ENCODE measurements around the gene CADPS2.
"Not testable (repeated sequence)": the region's sequence is repeated elsewhere in the genome, so short reads cannot be mapped to it uniquely, and the experiment has no call there.

CADPS2 gene

DNA sequence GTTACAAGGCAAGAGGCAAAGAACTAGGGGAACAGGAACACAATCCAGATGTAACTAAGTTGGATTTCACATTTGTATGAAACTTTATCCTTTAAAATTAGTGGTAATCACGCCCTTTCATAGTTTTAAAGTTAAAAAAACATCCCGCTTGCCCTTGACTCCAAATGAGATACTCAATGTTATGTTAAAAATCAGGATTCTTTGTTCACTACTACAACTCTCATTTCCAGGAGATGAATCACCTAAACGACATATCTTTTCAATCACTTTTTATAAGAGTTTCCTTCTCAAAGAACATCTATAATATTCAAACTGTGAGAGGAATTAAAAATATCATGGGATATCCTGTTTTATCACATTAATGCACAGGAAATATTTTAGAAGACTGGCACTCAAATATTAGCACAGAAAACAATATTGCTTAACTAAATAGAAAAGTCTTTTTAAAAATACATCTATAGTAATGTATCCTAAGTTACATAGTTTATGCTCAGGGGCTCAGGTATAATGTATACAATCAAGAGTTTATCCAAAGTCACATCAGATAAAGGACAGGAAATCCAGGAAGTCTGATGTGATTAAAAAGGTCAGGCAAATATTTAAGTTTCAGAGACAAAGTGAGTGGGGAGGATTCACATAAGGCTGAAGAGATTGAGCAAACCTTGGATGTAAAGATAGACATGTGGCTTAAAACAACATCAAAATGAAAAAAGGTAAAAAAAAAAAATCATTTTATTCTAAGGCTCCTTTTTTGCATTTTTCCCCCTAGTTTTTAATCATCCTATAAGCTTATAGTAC lies 41.9 kb downstream of the CADPS2 start:
- peak in 1 of 2 donors; percentile 36 for DNase-seq (ENCODE audit: low read depth in 2 of 2)
- TF ChIP-seq, protein P1, sequence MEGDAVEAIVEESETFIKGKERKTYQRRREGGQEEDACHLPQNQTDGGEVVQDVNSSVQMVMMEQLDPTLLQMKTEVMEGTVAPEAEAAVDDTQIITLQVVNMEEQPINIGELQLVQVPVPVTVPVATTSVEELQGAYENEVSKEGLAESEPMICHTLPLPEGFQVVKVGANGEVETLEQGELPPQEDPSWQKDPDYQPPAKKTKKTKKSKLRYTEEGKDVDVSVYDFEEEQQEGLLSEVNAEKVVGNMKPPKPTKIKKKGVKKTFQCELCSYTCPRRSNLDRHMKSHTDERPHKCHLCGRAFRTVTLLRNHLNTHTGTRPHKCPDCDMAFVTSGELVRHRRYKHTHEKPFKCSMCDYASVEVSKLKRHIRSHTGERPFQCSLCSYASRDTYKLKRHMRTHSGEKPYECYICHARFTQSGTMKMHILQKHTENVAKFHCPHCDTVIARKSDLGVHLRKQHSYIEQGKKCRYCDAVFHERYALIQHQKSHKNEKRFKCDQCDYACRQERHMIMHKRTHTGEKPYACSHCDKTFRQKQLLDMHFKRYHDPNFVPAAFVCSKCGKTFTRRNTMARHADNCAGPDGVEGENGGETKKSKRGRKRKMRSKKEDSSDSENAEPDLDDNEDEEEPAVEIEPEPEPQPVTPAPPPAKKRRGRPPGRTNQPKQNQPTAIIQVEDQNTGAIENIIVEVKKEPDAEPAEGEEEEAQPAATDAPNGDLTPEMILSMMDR (IDR thresholded peaks at IDR 0.05; ENCODE audit: low read depth, low read length): no peak
- no peak overlapping the region for H3K4me3 ChIP-seq (replicated peaks in 1 of 2; ENCODE audit: low read depth in 2 of 2, low read length in 2 of 2)

DNA sequence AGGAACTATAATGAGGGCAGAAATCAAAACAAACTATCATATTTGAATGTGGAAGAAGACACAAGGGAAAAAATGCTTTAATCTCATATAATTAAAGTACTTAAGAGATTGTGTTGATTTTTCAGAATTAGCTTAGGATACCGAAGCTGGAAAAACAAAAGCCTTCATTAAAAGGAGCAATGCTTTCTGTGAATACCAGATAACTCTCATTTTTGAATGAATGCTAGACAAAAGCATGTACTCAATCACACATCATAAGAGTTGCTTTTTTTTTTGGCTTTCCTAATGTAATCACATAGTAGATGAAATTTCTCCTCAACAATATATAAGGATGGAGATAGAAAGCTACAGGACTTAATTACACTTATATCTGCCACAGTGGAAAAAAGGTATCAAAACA lies 43.3 kb downstream of the CADPS2 start:
- TF ChIP-seq, protein P1 (IDR thresholded peaks at IDR 0.05; ENCODE audit: low read depth, low read length): no peak
- no peak overlapping the region for H3K4me3 ChIP-seq (replicated peaks in 1 of 2; ENCODE audit: low read depth in 2 of 2, low read length in 2 of 2)
- no peak for DNase-seq (ENCODE audit: low read depth in 2 of 2)

DNA sequence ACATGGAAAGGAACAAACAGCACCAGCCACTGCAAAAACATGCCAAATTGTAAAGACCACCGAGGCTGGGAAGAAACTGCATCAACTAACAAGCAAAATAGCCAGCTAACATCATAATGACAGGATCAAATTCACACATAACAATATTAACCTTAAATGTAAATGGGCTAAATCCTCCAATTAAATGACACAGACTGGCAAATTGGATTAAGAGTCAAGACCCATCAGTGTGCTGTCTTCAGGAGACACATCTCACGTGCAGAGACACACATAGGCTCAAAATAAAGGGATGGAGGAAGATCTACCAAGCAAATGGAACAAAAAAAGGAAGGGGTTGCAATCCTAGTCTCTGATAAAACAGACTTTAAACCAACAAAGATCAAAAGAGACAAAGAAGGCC lies 50.0 kb downstream of the CADPS2 start:
- DNase-seq (ENCODE audit: low read depth in 2 of 2); H3K4me3 ChIP-seq (replicated peaks in 1 of 2; ENCODE audit: low read depth in 2 of 2, low read length in 2 of 2): not testable (repeated sequence)

DNA sequence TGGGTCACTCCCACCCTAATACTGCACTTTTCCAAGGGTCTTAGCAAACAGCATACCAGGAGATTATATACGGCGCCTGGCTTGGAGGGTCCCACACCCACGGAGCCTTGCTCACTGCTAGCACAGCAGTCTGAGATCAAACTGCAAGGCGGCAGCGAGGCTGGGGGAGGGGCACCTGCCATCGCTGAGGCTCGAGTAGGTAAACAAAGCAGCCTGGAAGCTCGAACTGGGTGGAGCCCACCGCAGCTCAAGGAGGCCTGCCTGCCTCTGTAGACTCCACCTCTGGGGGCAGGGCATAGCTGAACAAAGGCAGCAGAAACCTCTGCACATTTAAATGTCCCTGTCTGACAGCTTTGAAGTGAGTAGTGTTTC lies 51.7 kb downstream of the CADPS2 start:
- DNase-seq (ENCODE audit: low read depth in 2 of 2); H3K4me3 ChIP-seq (replicated peaks in 1 of 2; ENCODE audit: low read depth in 2 of 2, low read length in 2 of 2): not testable (repeated sequence)

DNA sequence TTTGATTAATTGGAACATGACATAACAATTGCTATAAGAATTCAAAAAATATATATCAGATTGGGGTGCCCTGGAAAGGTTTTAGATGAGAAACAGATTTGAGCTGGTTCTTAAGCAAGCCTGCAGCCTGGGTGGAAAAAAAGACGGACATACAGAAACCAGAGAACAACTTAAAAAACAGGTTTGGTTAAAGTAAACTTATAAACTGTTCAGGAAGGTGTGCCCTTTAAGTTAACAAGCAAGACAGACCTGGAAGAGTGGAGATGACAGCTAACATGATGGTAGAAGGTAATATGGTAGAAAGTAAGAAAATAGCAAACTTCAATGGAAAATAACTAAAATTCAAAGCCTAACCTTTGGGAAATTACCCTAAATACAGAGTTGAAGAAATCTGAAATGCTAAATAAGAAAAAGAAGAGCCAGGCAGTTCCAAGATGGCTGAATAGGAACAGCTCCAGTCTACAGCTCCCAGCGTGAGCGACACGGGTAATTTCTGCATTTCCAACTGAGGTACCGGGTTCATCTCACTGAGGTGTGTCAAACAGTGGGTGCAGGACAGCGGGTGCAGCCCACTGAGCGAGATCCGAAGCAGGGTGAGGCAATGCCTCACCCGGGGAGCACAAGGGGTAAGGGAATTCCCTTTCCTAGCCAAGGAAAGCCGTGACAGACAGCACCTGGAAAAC lies 52.2 kb downstream of the CADPS2 start:
- no peak for DNase-seq (ENCODE audit: low read depth in 2 of 2)
- no peak overlapping the region for H3K4me3 ChIP-seq (replicated peaks in 1 of 2; ENCODE audit: low read depth in 2 of 2, low read length in 2 of 2)
- TF ChIP-seq, protein P1 (IDR thresholded peaks at IDR 0.05; ENCODE audit: low read depth, low read length): no peak

DNA sequence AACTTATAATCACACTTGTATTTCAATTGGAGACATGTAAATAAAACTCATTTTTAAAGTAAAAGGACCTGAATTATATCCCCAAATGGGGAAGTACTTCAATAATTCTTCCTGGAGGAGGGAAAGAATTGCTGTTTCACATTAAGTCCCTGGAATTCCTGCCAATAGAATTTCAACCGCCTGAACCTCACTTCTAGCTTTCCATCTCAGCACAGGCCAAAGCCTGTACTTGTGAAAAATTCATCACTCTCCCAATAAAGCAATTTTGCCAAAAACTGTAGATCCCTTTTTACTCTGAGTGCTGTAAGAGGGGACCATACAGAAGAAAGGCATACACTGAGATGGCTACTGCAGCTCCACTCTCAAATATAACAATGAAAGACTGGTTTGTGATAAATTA lies 54.8 kb downstream of the CADPS2 start:
- TF ChIP-seq, protein P1 (IDR thresholded peaks at IDR 0.05; ENCODE audit: low read depth, low read length): no peak

DNA sequence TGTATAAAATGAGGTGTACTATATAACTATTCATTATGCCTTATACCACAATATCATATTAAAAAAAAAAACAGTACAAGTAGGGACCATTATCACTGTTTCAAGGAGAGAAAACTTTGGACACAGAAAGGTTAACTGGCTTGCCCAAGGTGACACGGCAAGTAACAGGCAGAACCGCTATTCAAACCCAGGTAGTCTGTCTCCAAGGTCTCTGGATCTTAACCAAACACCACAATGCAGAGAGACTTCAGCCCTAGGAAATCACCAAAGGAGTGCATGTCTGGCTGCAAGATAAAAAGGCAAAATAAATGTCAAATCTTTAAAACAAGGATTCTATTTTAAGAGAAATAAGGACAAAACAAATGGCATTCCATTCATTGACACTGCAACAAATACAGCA lies 56.3 kb downstream of the CADPS2 start:
- TF ChIP-seq, protein P1 (IDR thresholded peaks at IDR 0.05; ENCODE audit: low read depth, low read length): no peak
- H3K4me3 ChIP-seq (replicated peaks in 1 of 2; ENCODE audit: low read depth in 2 of 2, low read length in 2 of 2): no peak overlapping the region
- no peak for DNase-seq (ENCODE audit: low read depth in 2 of 2)

More for the DNA sequence above, 54.8 kb downstream of the CADPS2 start:
- DNase-seq (ENCODE audit: low read depth in 2 of 2): no peak
- no peak overlapping the region for H3K4me3 ChIP-seq (replicated peaks in 1 of 2; ENCODE audit: low read depth in 2 of 2, low read length in 2 of 2)
